Epithelial cell of esophagus (primary cell): ENCODE measurements around the gene C14orf93.
A peak's percentile ranks its signal among the peaks of the same experiment; 100 is the strongest.

Source experiments
- DNase-seq: peaks from one replicate; pipeline ENCODE4 v3.0.0; 2010; ENCODE audit warnings: low read depth
- H3K4me3 ChIP-seq: 2 replicates; pipeline ENCODE4 v1.5.1; 2011; ENCODE audit warnings: mild to moderate bottlenecking, low read length, control low read depth
- CTCF ChIP-seq: IDR thresholded peaks from 2 replicates; pipeline ENCODE4 v1.5.1; 2011; ENCODE audit warnings: low read depth, mild to moderate bottlenecking, low read length, control low read depth, inconsistent platforms; ENCODE audit not compliant: insufficient read depth; ENCODE audit errors: missing control alignments

Gene C14orf93

DNA sequence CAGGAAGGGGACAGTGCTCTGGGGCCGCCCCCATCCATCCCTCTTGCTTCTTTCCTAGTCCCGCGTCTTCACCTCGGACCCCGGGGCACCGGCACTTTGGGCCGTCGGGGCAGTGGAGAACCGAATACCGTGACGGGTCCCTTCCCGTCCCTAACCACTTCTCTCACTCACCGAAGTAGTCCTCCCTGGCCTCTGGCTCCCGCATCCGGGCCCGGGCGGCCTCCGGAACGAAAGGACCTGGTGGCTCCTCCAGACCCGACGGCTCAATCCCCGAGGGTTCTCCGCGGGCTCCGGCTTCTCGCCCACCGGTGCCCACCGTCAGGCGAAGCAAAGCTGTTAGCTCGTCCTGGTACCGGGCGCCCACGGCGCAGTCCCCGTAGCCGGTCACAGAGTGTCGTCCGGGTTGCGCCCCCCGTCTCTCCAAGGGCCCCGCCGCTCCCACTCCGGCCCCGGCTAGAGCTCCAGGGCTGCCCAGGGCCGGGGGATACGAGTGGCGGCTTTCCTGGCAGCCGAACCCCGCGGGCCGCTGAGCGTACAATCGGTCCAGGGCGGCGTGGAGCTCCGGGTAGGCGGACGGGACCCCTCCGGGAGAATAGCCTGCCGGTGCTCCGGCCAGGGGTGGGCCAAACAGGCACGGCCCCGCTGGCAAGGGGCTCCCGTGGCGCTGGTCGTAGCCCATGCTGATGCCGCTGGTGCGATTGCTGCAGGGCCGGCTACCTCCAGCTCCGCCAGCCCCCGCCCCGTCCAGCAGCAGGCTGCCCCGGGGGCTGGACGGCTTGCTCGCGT lies 28.7 kb downstream of the C14orf93 start:
- H3K4me3 ChIP-seq = peak overlapping the region; percentile 64
- no peak for DNase-seq
- no peak for TF ChIP-seq CTCF

DNA sequence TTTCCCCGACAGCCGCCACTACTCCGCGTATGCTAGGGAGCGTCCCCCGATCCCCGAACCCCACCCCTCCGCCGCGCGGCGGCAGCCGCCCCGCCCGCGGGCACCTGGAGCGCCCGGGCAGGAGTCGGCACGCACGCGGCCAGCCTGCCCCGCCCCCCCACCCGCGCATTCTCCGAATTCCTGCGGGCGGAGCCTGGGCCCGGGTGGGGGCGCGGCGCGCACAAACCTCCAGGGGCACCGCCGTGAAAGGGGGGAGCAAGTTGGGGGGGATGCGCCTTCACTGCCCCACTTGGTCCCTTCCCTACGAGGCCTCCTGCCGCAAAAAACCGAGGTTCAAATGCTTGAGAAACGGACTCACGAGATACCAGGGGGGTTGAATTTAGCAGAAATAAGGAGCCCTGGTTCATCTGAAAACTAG lies 29.3 kb downstream of the C14orf93 start:
- DNase-seq = peak; percentile 82

DNA sequence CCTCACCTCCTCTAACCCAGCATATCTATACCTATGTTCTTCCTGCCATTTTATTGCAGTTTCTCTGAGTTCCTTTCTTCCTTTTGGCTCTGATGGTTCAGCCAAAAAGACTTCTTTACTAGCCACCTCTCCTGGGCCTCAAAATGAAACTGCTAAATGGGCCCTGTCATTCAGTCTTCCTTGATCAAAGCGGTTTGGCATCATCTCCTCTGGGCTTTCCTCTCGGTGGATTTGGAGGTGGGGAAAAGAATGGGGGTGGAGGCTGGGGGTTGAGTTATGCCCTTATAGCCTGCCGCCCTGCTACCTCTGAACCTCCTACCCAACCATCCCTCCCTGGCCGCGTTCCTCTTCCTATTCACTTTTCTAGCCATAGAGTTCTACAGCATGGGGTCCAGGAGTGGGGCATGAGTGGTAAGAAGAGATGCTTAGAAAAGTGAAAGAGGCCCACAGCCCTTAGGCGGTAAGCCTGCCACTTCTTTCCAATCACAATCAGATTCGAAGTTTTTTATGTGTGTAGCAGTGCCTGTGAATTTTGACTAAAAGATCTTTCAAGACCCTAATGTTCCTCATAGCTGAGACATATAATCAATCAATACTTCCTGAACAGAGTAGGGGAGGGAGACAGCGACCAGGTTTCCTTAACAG lies 30.1 kb downstream of the C14orf93 start:
- peak; percentile 79 for DNase-seq
- no peak for TF ChIP-seq CTCF
- H3K4me3 ChIP-seq = peak overlapping the region; percentile 94

More for the DNA sequence above, 29.3 kb downstream of the C14orf93 start:
- no peak for TF ChIP-seq CTCF
- peak overlapping the region; percentile 94 for H3K4me3 ChIP-seq

GRCh38 chr14:22978981-22979671 lies 30.8 kb downstream of the C14orf93 start:
- H3K4me3 ChIP-seq = peak overlapping the region; percentile 94
- TF ChIP-seq CTCF = peak; percentile 16
- peak; percentile 99 for DNase-seq

- no peak for TF ChIP-seq CTCF
- H3K4me3 ChIP-seq = peak overlapping the region; percentile 94
- DNase-seq = peak; percentile 22
These were observed 31.5 kb downstream of the C14orf93 start for GRCh38 chr14:22978487-22978837.

DNA sequence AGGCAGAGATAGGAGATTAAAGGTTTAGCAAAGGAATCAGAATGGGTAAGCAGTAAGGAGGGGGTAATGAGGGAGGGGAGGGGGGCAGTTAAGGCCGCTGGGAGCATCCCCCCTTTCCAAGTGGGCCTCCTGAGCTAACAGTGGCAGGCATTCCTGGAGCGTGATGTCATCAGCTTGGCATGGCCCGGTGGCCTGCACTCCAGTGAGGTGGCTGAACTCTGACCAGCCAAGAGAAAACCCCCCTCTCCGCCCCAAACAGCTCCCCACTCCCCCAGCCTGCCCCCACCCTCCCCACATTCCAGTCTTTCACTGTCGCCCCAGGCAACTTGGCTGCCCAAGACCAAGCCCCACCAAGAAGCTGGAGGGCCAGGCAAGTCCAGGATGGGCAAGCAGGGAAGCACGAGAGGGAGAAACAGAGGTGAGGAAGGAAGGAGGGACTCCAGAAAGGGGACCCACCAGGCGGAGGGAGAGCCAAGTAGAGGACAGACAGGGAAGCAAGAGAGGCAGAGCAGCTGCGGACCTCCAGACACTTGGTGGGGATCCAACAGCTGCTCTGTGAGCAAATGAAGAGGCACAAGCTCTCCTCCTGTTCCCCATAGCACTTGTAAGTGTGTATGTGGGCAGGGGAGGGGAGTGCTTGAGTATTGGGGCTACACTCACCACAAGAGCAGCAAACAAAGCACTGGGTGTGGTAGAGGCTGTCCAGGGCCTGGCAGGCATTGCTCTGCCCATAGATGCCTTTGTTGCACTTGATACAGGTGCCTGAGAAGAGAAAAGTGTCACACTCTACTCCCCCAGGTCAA lies 32.1 kb downstream of the C14orf93 start:
- no peak for TF ChIP-seq CTCF
- H3K4me3 ChIP-seq = peak overlapping the region; percentile 94
- peak; percentile 67 for DNase-seq
